Keratinocyte (primary cell): Measurements from ENCODE around the gene AXL. TPM values are rescaled to one million over a fixed set of nuclear protein-coding genes. Genes with fewer than 3 reads are reported as not detected.

ENCODE experiments used
- DNase-seq: peaks from one replicate; pipeline ENCODE4 v3.0.0-alpha.2; 2011; ENCODE audit warnings: low read depth, missing footprints, low spot score
- FAIRE-seq: peaks from 2 replicates; lab custom pipeline; 2011; peaks lifted over from hg19 to GRCh38; lab: Jason Lieb, UNC
- H2AFZ ChIP-seq: 2 replicates; pipeline ENCODE4 v1.6.0; 2012; ENCODE audit warnings: low read length, control low read depth, inconsistent platforms; ENCODE audit not compliant: control insufficient read depth
- H3K27ac ChIP-seq: 2 replicates; pipeline ENCODE4 v1.5.1; 2011; ENCODE audit warnings: low read length; ENCODE audit not compliant: control insufficient read depth, insufficient read depth
- H3K27me3 ChIP-seq: 3 replicates; pipeline ENCODE4 v1.6.0; 2011; ENCODE audit warnings: low read length; ENCODE audit not compliant: control insufficient read depth, insufficient read depth; ENCODE audit errors: extremely low read depth
- H3K36me3 ChIP-seq, 2 experiments: 2 replicates in 1 of 2; 3 replicates in 1 of 2; pipeline ENCODE4 v1.5.1; 2011; ENCODE audit warnings: low read length in 2 of 2, mild to moderate bottlenecking in 1 of 2; ENCODE audit not compliant: control insufficient read depth in 2 of 2, insufficient read depth in 2 of 2; ENCODE audit errors: extremely low read depth in 1 of 2
- H3K4me1 ChIP-seq: 3 replicates; pipeline ENCODE4 v1.5.1; 2011; ENCODE audit warnings: low read length; ENCODE audit not compliant: control insufficient read depth, insufficient read depth; ENCODE audit errors: extremely low read depth
- H3K4me2 ChIP-seq: 3 replicates; pipeline ENCODE4 v1.6.0; 2011; ENCODE audit warnings: low read depth, low read length; ENCODE audit not compliant: control insufficient read depth, insufficient read depth; ENCODE audit errors: extremely low read depth
- H3K4me3 ChIP-seq, 3 experiments: fragments of 200-600 bp in 1 of 3; sonication (generic) in 1 of 3; 2 replicates in 2 of 3; 3 replicates in 1 of 3; pipeline ENCODE4 v1.5.1; 2011 to 2016; ENCODE audit warnings: low read length in 3 of 3, mild to moderate bottlenecking in 3 of 3, control low read depth in 2 of 3, inconsistent platforms in 1 of 3, low read depth in 1 of 3, mixed read lengths in 1 of 3, mixed run types in 1 of 3, moderate library complexity in 1 of 3; ENCODE audit not compliant: control insufficient read depth in 2 of 3, insufficient read depth in 2 of 3; ENCODE audit errors: extremely low read depth in 1 of 3
- H3K79me2 ChIP-seq: 2 replicates; pipeline ENCODE4 v1.6.0; 2012; ENCODE audit warnings: low read length; ENCODE audit not compliant: control insufficient read depth, insufficient read depth
- H3K9ac ChIP-seq: 3 replicates; pipeline ENCODE4 v1.6.0; 2011; ENCODE audit warnings: low read length; ENCODE audit not compliant: control insufficient read depth, insufficient read depth; ENCODE audit errors: extremely low read depth
- H3K9me1 ChIP-seq: 3 replicates; pipeline ENCODE4 v1.6.0; 2011; ENCODE audit warnings: low read length; ENCODE audit not compliant: control insufficient read depth, insufficient read depth; ENCODE audit errors: extremely low read depth
- H3K9me3 ChIP-seq: 2 replicates; pipeline ENCODE4 v1.5.1; 2012; ENCODE audit warnings: low read depth, low read length; ENCODE audit not compliant: control insufficient read depth
- H4K20me1 ChIP-seq: 3 replicates; pipeline ENCODE4 v1.6.0; 2011; ENCODE audit warnings: low read length; ENCODE audit not compliant: control insufficient read depth, insufficient read depth; ENCODE audit errors: extremely low read depth
- CTCF ChIP-seq, 3 experiments: IDR thresholded peaks in 1 of 3; conservative IDR thresholded peaks in 1 of 3; optimal IDR thresholded peaks in 1 of 3; 2 replicates in 2 of 3; 3 replicates in 1 of 3; pipeline versions ENCODE3 to v1.5.1; 2011; ENCODE audit warnings: low read length in 3 of 3, mild to moderate bottlenecking in 3 of 3, moderate library complexity in 2 of 3, control low read depth in 1 of 3, inconsistent platforms in 1 of 3; ENCODE audit not compliant: insufficient read depth in 2 of 3; ENCODE audit errors: extremely low read depth in 1 of 3
- EZH2 ChIP-seq: IDR thresholded peaks from one replicate; pipeline ENCODE4 v1.6.1; 2012; ENCODE audit warnings: inconsistent platforms, mild to moderate bottlenecking, low read length, moderate library complexity
- dilution Hi-C: fragments of 300-500 bp; cut with MboI; formaldehyde crosslinking; loops from one replicate; pipeline ENCODE4 v1.7.0; 2020; ENCODE audit warnings: low sequenced_read_pairs; ENCODE audit not compliant: extremely low pct_ligation_motif_present
- polyA plus RNA-seq, 5 experiments: library from polyadenylated mRNA; depleted of rRNA in 3 of 5; stranded (reverse) in 3 of 5; stranded (forward) in 1 of 5; unstranded in 1 of 5; fragments of >200 nt; gene quantifications; 1 replicate in 1 of 5; 2 replicates in 3 of 5; 3 replicates in 1 of 5; pipeline versions ENCODE4 v1.2.1 to v1.2.3, GENCODE V29; 2011 to 2012; ENCODE audit warnings: missing spikeins in 2 of 5, low read depth in 1 of 5, low replicate concordance in 1 of 5

AXL gene
- polyA plus RNA-seq, 1 donor (not counting 4 experiments of a cell fraction or from before 2014, with no cell fraction given), result 21.7 TPM

GRCh38 chr19:41221514-41222205 lies 2.6 kb downstream of the AXL start:
- Histone ChIP-seq H3K36me3 (peaks cover 1 to 30% of the 10 kb centered on the region in 2 experiments), H3K79me2 (peaks cover 39% of the 10 kb centered on the region), H3K9me1 (peaks cover 6% of the 10 kb centered on the region), H3K27me3 (no peaks in the 10 kb centered on the region), H3K4me1 (peaks cover 63% of the 10 kb centered on the region), H4K20me1 (no peaks in the 10 kb centered on the region), H3K9ac (no peak overlapping the region), H2AFZ (no peak overlapping the region), H3K4me3 (no peak overlapping the region), H3K27ac (no peak overlapping the region), H3K4me2 (peak overlapping the region; percentile 90), H3K9me3 (no peaks in the 10 kb centered on the region)
- FAIRE-seq (no peak), DNase-seq (no peak)
- dilution Hi-C loops, result no loop called here
- TF ChIP-seq EZH2 (no peak), CTCF (optimal IDR thresholded peaks at IDR 0.05 in 1 of 3, IDR thresholded peaks at IDR 0.05 in 1 of 3, conservative IDR thresholded peaks at IDR 0.05 in 1 of 3; ENCODE audit: extremely low read depth in 1 of 3, insufficient read depth in 2 of 3, low read length in 3 of 3) (no peak)

DNA sequence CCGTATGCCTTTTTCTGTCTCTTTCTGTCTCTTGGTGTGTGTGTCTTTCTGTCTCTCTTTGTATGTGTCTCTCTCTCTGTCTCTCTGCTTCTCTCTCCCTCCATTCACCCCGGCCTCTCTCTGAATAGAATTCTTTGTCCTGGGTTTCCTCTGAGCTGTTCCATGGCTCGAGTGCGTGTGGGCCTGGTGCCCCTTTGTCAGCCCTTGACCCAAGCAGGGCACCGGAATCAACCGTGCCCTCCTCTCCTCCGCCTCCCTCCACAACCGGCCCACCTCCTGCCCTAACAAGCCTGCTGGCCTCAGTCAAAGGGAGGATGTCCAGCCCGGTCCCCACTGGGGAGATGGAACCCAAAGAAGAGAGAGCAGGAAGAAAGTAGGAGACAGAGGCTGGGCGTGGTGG lies 3.2 kb downstream of the AXL start:
- H3K27ac ChIP-seq, result no peak overlapping the region
- peaks cover 39% of the 10 kb centered on the region for H3K79me2 ChIP-seq
- H2AFZ ChIP-seq, result no peak overlapping the region
- peaks cover 6% of the 10 kb centered on the region for H3K9me1 ChIP-seq
- no peak overlapping the region for H3K4me2 ChIP-seq
- H3K9me3 ChIP-seq, result no peaks in the 10 kb centered on the region
- dilution Hi-C loops, result no loop called here
- H3K9ac ChIP-seq, result no peak overlapping the region
- no peaks in the 10 kb centered on the region for H3K27me3 ChIP-seq
- H3K4me1 ChIP-seq, result peaks cover 67% of the 10 kb centered on the region
- H3K36me3 ChIP-seq, result peaks cover 1 to 36% of the 10 kb centered on the region in 2 experiments
- H4K20me1 ChIP-seq, result no peaks in the 10 kb centered on the region
- no peak for FAIRE-seq
- no peak for DNase-seq
- no peak for TF ChIP-seq EZH2
- no peak for TF ChIP-seq CTCF (optimal IDR thresholded peaks at IDR 0.05 in 1 of 3, IDR thresholded peaks at IDR 0.05 in 1 of 3, conservative IDR thresholded peaks at IDR 0.05 in 1 of 3; ENCODE audit: extremely low read depth in 1 of 3, insufficient read depth in 2 of 3, low read length in 3 of 3)
- H3K4me3 ChIP-seq, result no peak overlapping the region
